Peyer's patch (tissue), 4 donors: Measurements from ENCODE around the gene GPC5.

Experiments used
- POLR2A ChIP-seq, 2 donors: fragments of 450-650 bp; IDR thresholded peaks; one replicate each; pipeline ENCODE4 v1.5.1; 2017; ENCODE audit warnings: antibody characterized with exemption in 2 of 2, mild to moderate bottlenecking in 2 of 2, moderate library complexity in 2 of 2
- TF ChIP-seq, protein P1 (sequence below), 6 experiments: fragments of 450-650 bp in 4 of 6; fragments of 200-600 bp in 2 of 6; sonication (generic) in 1 of 6; IDR thresholded peaks; one replicate each; pipeline ENCODE4 v1.5.1; 2017 to 2019; ENCODE audit warnings: antibody characterized with exemption in 6 of 6, mild to moderate bottlenecking in 3 of 6, moderate library complexity in 1 of 6

DNA sequence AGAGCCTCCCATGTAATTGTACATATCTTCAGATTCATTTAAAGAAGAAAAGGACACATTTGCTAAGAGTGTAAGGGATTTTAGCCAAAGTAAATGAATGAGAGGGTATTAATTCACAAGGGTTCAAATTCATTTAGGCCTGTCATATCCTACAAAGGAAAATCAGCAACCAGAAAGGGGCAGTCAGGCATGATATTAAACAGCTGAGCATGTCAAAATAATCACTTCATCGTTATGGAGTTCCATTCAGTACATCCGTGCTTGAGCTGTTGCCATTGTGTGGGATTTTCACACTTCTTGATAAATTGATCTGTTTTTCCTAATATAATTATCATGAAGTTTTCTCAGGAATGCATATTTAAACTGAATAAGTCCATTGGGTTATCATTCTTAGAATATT lies 567.1 kb downstream of the GPC5 start:
- TF ChIP-seq, protein P1, sequence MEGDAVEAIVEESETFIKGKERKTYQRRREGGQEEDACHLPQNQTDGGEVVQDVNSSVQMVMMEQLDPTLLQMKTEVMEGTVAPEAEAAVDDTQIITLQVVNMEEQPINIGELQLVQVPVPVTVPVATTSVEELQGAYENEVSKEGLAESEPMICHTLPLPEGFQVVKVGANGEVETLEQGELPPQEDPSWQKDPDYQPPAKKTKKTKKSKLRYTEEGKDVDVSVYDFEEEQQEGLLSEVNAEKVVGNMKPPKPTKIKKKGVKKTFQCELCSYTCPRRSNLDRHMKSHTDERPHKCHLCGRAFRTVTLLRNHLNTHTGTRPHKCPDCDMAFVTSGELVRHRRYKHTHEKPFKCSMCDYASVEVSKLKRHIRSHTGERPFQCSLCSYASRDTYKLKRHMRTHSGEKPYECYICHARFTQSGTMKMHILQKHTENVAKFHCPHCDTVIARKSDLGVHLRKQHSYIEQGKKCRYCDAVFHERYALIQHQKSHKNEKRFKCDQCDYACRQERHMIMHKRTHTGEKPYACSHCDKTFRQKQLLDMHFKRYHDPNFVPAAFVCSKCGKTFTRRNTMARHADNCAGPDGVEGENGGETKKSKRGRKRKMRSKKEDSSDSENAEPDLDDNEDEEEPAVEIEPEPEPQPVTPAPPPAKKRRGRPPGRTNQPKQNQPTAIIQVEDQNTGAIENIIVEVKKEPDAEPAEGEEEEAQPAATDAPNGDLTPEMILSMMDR (IDR thresholded peaks at IDR 0.05) = no peak
- no peak for TF ChIP-seq POLR2A (IDR thresholded peaks at IDR 0.05)
